GM11168 (cell line): ENCODE data around the gene CCT6B.

Source experiments
- in situ Hi-C: fragments of 300-500 bp; cut with MboI; formaldehyde crosslinking; loops from one replicate; pipeline ENCODE4 v1.12.0; 2022; ENCODE audit warnings: low sequenced_read_pairs; ENCODE audit not compliant: unreplicated experiment

CCT6B gene

DNA sequence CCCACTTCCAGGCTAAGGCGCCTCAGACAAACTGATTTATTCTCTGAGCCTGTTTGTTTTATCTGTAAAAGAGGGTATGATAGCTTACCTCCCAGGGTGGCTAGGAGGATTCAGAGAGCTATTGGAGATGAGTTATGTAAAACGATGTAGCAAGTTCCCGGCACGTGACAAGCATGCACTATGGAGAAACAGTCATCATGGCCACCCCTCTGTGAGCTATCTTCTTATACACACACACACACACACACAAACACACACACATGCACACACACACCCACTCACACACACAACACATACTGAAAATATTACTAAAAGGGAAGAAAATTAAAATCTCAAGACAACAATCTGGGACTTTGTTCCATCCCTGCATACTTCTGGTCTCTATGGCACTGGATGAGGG, 66.3 kb downstream of the CCT6B start:
- in situ Hi-C loops, result no loop called here

DNA sequence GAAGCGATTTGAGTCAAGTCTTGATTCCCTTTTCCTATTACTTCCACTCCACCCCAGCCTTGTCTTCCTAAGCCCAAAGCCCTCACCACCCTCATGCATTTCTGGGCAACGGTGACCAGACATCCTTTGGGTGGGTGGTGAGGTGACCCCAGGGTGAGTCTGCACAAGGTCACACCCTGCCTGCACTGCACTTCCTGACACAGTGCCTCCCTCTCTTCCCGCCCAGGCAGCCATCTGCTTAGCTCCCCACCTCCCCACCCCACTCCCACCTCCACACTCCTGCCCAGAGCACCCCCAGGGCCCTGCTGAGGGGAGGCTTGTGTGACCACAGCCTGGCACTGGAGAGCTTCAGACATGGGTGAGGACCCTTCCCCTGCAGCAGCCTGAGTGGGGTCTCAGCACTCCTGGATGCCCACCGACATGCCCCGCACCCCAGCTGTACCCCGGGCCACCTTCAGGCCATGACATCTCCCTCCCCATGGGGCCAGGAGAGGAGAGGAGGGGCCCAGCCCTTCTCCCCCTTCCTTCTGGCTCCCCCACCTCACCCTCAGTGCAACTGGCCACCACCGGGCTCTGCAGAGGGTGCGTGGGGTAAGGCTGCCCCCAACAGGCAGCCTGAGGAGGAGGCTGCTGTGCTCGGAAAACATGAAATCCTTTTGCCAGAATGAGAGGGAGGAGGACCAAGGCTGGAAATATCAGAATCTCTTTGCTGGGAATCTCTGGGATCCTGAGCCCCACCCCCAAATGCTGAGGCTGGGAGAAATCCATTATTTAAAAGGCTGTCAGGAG, 68.6 kb downstream of the CCT6B start:
- in situ Hi-C loops, result no loop called here

DNA sequence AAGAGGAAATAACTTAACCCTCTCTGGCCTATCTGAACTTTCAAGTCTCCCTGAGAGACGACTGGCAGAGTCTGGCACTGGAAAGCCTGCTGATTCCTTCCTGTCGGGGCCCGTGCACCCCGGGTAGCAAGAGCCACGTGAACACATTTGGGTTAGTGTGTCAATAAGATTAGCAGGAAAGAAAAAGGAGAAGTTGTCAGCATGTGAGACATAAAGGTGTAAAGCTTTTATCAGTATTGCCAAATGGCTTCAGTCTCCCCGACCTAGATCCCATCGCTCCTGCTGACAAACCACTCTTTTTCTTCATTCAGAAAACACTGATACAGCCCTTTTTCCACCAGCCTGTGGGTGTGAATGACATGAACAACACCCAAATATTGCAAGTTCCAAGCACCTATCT, 74.4 kb downstream of the CCT6B start:
- in situ Hi-C loops, result no loop called here

DNA sequence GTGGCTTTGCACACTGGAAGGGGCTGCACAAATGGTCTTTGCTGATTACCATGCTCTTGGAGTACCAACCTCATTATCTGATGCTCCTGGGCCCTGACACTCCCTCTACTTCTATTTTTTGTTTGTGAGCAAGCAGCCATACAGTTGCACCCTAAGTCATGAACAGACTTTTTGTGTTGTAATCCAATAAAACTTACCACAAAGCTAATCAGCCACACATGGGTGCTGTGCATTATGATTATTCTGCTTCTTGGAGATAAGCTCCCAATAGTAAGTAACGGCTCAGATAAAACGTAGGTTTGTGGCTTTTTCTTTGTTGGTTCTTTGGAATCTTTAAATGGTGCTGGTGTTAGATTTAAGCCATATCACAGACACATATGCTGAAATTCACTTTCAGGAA, 76.2 kb downstream of the CCT6B start:
- in situ Hi-C loops, result no loop called here

DNA sequence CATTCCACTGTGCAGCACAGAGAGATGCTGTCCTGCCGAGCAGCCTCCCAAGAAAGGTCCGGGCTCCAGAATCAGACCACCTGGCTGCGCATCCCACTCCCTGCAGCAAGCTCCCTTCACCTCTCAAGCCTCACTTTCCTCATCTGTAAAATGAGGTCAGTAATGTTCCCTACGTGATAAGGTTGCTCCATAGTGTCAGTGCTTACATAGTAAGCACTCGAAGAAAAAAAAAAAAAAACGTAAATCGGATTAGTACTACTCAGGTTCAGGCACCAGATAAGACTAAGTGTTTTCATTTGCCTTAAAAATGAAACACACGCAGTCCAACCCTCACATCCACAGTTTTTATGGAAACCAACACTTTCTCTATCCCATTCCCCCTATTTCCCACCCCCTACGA, 76.7 kb downstream of the CCT6B start:
- in situ Hi-C loops, result no loop called here

DNA sequence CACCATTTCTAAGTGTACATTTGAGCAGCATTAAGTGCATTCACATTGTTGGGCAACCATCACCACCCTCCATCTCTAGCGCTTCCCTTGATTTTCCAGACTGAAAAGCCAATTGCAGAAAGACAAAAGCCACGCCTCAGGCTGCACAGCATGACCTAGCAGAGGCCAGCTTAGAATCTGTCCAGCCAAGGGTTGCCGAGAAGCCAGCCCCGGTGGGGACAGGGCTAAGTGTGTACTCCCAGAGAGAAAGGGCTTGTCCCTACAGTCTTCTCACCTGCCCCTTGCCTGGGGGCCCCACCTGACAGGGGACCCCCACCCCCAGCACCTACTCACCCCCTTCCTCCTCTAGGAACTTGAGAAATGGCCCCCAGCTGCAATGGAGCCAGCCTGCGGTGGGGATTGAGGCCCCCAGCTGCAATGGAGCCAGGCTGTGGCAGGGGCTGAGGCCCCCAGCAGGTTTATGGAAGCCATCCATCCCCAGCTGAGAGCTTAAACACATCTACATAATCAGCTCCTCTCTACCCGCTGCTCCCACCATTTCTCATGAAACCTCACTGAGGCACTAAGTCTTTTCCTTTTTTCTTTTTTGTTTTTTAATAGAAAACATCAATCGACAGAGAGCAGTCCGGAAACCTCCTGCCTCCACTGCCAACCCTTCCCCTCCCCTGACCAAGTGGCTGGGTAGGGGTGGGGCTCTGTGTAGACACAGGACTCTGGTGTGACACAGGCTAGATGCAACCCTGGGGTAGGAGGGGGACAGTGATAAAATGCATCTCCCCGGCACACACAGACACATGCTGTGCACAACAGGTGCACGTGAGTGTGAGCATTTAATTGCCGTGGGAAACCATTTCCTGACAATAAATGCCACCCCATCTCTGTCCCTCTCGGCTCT, 77.9 kb downstream of the CCT6B start:
- in situ Hi-C loops, result no loop called here

DNA sequence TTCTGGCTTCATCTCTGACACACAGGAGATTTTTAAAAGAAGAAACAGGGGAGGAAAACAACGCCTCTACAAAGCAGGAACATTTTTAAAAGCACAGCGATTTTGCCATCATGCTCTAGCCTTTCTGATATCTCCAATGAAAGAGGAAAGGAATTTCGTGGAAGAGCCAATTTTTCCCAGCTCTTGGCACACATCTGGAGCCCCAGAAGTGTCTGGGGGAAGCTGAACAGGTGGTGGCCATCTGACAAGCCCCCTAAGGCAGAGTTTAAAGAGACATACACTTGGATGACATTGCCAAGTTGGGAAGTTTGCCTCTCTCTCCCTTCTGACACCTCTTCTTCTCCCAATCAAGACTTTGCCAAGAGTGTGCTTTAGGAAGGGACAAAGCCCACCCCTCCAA, 82.1 kb downstream of the CCT6B start:
- in situ Hi-C loops, result no loop called here
